Endometrial microvascular endothelial cells (primary cell): ENCODE data around the gene CDC42BPB. TPM values are rescaled to one million over a fixed set of nuclear protein-coding genes. Genes with fewer than 3 reads are reported as not detected.
"Not testable (repeated sequence)": the region's sequence is repeated elsewhere in the genome, so short reads cannot be mapped to it uniquely, and the experiment has no call there.

Source experiments
- in situ Hi-C: cut with HindIII; loops from 2 replicates; pipeline ENCODE4 v1.10.0; 2017; ENCODE audit warnings: low sequenced_read_pairs, low pct_unique_long_range_greater_than_20kb; ENCODE audit errors: inconsistent ontology term
- total RNA-seq: library from RNA; depleted of rRNA; stranded (reverse); fragments of >200 nt; gene quantifications from one replicate; pipeline ENCODE4 v1.2.3, GENCODE V29; 2015; ENCODE audit errors: inconsistent ontology term

Gene CDC42BPB
- total RNA-seq, 1 donor from 2014 or later, result 95.0 TPM

DNA sequence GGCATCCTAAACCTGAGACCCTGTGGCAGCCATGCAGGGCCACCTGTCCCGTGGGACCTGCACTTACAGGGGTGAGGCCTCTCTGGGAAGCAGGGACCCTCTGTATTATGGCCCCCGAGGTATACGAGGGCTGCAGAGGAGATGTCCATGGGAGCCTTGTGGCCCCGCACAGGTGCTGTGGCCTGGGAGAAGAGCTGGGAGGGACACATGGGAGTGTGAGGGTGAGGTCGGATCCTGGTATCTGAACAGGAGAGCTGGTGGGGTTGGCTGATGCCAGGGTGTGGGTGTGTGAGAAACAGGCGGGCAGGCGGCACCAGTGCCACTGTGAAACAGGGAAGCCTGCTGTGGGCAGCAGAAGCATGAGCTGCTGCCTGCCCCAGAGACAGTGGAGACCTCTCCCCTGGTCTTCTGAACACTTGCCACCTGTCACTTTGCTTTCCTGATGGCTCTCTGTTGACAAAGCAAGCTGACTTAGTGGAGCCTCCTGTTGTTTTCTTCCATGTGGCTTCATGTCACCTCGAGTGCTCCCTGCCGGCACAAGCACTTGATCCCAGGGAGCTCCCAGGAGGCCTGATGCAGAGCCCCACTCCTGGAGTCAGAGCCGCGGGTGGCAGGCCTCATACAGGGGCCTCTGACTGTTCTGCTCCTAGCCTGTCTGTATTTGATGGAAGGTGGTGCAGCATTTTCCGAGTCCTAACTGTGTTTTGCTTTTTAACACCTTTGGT lies 154.7 kb downstream of the CDC42BPB start:
- in situ Hi-C loops, result no loop called here

DNA sequence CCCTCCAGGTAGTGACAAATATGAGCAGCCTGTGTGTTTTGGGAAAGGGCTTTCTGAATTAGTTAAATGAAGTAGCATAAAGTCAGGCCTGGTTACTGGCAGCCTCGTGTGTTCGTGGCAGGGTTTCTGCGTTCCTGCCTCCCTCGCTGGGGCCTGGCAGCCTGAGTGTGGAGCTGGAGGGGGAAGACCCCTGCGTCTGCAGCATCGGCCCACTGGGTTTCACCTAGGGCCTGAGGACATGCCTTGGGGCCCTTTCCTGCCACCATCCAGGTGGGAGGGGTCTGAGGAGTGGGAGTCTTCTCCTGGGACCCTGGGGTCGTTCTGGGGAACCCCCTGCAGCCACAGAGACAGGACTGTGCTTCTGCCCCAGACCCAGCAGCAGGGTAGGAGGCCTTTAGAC lies 155.3 kb downstream of the CDC42BPB start:
- in situ Hi-C loops, result no loop called here

DNA sequence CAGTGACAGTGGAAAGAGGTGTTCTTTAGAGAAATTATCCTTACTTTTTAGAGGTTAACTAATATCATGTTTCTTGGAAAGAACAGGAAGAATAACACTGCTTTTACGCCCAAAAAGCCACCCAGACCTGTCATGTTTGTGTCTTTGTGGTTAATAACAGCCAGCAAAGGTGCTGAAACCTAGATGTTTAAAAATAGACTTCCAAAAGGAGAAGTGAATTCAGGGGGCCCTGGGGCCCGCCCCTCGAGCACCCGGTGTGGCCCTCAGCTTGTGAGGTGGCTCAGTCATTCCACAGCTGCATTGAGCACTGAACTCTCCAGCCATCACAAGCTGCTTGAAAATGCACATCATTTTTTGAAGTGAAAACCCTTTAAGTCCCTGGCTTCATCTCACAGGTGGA lies 155.7 kb downstream of the CDC42BPB start:
- in situ Hi-C loops, result no loop called here

DNA sequence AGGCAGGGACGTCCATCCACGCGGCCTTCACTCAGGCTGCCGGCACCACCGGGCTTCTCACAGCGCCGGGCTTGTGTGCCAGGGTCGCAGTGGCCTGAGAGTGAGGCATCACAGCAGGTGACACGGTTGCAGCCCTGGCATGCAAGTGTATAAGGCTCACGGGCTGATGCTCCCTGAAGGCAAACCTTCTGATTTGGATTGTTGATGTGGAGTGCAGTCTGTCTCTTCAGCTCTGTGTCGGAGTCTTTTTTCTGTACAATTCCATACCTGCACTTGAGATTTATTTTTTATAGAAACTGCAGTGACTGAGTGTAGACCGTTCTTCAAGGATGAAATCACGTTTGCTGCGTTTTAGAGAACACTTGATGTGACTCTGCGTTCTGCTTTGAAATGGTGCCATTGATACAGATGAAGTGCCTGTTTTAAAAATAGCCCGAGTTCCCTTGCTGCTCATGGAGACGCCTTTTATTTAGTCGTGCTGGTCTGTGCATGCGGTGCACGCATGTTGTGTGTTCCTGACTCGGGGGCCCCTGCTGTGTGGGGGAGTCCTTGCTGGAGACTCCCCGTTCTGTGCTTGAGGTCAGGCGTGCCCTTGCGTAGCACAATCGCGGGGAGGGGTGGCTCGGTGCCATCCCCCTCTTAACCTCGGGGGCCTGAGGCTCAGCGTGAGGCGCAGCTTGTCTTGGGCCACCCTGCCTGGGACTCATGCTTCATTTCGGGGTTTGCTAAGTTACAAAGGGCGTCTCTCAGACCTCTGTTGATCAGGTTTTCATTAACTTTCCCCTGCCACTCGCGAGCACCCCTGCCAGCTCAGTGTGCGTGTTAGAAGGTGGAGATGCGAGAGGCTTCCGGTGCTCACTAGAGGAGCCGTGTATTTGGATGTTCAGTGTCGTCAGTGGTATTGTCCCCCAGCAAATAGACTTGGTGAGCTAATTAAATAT lies 156.4 kb downstream of the CDC42BPB start:
- in situ Hi-C loops, result no loop called here

DNA sequence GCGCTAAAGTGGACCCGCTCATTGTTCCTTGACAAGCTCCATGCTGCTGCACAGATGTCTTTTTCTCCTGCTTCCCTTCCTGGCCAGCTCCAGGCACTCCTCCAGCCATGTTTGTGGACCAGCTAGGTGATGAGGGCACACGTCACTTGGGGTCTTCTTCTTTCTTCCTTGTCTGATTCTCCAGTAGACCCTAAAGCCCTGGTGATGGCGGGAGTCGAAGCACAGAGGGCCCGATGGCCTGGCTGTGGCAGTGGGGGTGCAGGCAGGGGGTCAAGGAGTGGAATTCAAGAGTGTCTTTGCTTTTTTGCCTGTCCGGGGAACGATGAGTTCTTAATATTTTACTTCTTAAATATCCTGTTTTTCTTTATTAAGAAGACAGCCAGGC lies 157.8 kb downstream of the CDC42BPB start:
- in situ Hi-C loops, result no loop called here

DNA sequence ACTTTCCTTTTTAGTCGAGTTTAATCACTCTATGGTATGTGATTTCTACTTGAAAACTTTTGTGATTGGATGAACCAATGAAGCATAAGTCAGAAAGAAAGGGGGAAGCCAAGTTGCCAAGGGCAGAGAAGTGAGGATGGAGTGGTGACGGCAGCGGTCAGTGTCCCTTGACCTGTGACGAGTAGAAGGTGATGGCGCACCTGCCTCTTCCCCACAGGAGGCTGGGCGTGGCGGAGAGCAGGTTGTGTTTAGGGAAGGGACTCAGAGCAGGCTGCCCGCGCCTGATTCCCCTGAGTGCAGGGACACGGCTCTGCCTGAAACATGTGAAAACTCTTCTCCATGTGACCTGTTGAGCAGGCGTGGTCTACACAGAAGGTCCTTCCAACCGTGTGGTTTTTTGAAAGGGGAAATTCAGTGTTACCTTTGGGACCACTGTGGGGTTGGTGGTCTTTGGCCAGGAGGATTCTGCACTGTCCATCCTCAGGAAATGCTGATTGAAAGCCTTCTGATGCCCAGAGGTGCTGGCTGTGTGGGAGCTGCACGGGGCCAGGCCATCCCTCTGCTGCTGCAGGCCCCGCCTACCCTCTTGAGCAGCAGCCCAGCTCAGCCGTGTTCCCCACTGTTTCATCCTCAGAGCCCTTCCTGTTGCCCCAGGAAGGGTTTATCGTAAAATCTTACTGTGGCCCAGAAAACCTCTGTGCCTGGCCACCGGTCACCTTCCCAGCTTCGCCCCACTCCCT lies 158.4 kb downstream of the CDC42BPB start:
- in situ Hi-C loops, result no loop called here

DNA sequence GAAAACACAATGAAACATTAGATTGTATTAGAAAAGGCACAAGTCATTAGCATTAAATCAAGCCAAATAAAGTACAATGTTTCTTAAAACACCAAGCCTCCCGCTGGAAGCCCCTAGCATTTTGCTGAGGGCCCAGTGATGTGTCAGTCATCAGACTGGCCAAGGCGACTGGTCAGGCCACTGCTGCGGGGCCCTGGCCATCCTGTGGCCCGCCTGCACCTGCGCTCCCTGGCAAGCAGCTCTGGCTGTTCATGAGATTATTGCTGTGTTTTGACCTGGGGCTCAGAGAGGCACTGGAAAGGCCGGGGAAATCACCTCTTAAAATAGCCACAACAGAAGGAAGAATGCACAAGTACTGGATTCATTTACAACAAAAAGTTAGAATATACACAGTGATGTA lies 159.1 kb downstream of the CDC42BPB start:
- in situ Hi-C loops, result no loop called here

DNA sequence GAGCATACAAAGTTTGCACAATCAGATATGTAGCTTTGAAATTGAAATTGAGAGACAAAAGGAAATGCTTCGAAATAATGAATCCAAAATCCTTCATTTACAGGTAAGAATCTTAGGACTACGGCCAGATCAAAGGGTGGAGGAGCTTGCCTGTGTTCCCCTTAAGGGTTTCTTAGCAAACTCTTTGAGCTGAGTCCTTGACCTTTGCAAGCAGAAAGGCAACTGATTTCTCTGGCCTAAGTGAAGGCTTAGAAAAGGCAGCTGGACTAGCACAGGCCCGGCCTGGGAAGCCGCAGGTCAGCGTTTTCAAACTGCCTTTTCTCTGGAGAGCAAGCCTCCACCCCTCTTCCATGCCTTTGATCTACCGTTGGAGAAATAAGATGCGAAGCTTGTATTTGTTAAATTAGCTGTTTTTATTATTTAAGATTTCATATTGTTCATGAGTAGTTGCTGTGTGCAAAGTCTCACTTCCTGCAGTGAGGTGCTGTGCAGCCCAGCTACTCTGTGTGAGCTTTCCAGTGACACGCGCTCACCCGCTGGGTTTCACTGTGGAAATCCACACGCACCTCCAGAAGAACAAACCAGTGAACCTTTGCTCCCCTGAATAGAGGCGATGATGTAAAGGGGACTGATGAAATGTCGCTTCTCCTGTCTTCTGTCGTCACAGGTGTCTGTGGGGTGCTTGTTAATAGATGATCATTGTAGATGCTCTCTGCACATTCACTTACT lies 159.9 kb downstream of the CDC42BPB start:
- in situ Hi-C loops, result no loop called here

DNA sequence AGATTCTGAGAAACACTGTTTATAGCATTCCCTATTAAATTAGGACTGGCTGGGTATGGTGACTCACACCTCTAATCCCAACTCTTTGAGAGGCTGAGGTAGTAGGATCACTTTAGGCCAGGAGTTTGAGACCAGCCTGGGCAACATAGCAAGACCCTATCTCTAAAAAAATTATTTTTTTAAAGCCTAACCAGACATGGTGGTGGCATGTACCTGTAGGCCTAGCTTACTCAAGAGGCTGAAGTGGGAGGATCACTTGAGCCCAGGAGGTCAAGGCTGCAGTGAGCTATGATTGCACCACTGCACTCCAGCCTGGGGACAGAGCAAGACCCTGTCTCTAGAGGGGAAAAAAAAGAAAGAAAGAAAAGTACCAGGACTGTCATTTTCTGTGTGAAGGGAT lies 160.6 kb downstream of the CDC42BPB start:
- in situ Hi-C loops, result not testable (repeated sequence)

DNA sequence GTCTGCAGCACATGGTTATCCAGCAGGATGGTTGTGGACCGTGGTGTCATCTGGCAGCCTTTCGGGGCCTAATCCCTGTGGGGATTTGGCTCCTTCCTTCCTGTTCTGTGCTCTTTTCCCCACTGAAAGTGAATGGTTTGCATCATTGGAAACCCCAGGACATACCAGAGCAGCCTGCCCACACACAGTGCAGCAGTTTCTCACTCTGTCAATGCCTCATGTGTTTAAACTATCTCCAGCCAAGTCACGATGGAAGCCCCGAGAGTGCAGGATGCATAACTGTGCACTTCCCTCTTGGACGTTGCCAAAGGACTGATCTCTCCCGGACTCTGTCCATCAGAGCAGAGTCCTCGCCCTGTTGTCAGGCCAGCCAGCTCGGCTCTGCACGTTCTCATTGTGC lies 163.9 kb downstream of the CDC42BPB start:
- in situ Hi-C loops, result no loop called here

DNA sequence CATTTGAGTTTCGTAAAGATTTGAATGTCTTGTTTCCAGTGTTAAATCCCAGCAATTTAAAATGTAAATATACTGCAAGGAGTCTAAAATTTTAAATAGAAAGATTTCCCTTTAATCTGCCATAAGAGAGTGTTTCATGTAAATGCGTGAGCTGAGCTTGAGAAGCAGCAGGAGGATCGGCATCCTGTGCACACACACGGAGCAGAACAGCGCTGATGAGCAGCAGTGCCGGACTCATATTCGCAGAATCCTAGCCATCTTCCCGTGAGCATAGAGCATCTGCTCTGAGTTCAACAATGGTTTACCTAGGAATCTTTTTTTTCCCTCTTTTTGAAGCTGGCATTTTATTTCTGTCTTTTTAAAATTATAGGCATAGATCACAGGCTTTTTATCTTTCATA lies 164.7 kb downstream of the CDC42BPB start:
- in situ Hi-C loops, result no loop called here

DNA sequence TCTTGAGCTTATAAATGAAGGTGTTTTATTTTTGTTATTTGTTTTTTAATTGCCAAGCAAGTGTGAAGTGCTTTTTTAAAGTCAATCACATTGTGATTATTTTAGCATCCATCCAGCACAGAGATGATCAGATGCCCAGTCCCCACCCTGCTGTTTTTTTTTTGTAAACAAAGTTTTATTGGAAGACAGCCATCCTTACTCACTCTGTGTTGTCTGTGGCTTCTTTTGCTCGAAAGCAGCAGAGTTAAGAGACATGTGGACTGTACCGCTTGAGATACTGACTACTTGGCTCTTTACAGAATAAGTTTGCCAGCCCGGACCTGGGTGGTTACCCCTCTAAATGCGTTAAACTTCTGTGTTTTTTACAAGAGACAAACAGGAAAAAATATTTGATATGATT lies 165.8 kb downstream of the CDC42BPB start:
- in situ Hi-C loops, result no loop called here

DNA sequence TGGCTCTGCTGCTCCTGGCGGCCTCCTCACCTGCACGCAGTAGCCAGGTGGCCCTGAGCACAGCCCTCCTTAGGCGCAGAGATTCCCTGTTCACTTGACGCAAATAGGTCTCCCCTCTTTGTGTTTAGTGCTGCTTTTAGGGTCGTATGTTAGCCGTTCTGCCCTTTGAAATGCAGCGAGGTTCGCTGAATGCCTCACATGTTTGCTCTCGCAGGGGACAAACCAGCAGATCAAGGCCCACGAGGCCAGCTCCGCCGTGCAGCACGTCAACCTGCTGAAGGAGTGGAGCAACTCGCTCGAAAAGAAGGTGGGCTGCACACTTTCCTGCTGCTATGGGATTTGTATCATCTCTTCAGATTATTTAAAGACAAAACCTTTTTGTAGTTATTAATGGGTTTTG lies 166.2 kb downstream of the CDC42BPB start:
- in situ Hi-C loops, result no loop called here

DNA sequence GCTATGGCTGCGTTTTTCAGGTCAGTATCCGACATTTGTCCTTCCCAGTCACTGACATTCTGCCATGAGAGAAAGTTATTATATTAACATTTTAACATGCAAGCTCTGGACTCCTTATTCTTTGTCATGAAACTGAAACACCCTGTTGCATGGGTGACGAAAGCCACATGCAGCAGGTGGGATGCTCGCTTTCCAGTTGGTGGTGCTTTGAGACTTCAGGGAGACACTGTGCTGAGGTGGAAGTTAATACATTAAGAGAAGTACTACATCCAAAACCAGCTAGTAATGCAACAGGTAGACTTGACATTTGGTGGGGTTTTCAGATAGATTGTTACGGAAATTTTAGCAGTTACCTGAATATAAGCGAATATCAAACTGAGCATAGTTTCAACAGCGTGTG lies 167.7 kb downstream of the CDC42BPB start:
- in situ Hi-C loops, result no loop called here

DNA sequence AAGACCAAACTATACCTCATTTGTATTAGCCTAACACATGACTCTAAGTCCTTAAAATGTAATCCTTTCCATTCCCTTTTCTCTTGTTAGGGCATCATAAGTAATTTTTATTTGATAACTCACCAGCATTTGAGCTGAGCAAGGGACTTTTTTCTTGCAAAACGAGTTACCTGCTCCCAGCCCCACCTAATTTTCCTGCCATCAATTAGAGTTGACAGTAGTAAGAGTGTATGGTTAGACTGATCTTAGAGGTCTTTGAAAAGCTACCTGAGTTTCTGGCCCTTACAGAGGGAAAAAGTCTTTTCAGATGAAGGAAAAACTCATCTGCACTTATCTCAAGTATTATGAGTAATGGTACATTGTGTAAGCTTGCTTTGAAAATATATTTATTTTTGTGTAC lies 168.6 kb downstream of the CDC42BPB start:
- in situ Hi-C loops, result no loop called here

DNA sequence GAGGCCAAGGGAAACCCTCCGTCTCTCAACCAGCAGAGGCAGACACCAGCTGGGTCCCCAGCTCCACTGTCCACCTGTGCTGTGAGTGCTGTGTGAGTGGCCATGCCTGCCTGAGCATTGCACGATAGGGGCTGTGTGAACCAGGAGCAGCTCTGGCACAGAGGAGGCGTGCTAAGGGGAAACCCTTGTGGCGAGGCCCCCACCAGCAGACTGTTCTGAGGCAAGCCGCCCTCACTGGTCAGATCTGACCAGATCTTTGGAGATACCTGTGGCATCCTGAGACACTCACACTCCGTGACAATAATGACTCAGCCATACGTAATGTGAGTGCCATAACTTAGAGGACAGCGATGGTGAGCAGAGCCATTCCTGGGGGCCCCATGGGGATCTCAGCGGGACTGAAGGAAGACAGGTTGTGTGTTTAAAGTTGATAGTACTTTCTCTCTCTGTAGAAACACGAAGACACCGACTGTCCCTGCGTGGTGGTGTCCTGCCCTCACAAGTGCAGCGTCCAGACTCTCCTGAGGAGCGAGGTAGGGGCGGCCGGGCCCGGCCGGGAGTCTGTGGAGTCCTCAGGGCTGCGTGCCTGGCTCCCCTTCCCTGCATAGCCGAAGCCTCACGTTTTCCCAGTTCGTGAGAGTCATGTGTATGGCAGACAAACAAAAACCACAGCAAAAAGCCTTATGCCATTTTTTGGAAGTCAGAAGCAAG lies 171.5 kb downstream of the CDC42BPB start:
- in situ Hi-C loops, result no loop called here

DNA sequence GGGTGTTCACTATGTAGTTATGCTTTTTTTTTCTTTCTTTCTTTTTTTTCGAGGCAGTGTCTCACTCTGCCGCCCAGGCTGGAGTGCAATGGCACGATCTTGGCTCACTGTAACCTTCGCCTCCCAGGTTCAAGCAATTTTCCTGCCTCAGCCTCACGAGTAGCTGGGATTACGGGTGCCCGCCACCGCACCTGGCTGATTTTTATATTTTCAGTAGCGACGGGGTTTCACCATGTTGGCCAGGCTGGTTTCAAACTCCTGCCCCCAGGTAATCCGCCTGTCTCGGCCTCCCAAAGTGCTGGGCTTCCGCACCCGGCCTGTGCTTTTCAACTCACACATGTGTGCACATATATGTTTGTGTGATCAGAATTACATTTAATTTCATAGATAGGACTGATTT lies 173.8 kb downstream of the CDC42BPB start:
- in situ Hi-C loops, result no loop called here

DNA sequence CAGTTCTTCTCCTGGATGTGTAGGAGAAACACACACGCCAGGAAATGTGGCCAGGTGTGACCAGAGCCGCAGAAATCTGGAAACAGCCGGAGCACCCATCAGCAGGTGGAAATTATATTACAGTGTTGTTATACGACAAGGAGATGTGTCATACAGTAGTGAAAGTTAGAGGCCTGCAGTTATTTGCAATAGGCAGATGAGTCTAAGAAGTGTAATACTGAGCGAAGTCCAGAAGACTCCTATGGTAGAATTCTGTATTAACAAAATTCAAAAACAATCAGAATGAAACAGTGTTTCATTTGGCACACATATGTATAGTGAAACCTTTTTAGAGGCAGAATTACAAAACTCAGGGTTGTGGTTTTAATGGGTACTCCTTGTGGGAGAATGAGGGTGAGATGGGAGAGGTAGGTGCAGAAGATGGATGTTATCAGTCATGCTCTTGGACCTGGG lies 174.2 kb downstream of the CDC42BPB start:
- in situ Hi-C loops, result no loop called here
